Measurements from ENCODE around the gene TRMU. TPM values are rescaled to one million over a fixed set of nuclear protein-coding genes. Genes with fewer than 3 reads are reported as not detected.

Gene TRMU
- total RNA-seq = 42.2 TPM
- long read RNA-seq, transcript TRMU-201 (11 exons, 1,940 nt) = major isoform, 10 of 30 reads
- long read RNA-seq, partial matches to known transcripts = 7 of 30 reads
- long read RNA-seq, other reads (novel, unspliced or antisense) = 9 of 30 reads

GRCh38 chr22:46335201-46336118 is at the start of gene TRMU:
Gene TRMU, plus strand, starts transcription at chr22:46335714. Its CDS starts 51 bp downstream, at chr22:46335765.
- intact Hi-C loops (cut with DNase I) = no loop called here
- DNase-seq (ENCODE audit: missing footprints) (peak; percentile 96), ATAC-seq (peak; percentile 97)

GRCh38 chr22:46286006-46286405 is 49.5 kb upstream of the TRMU start:
- intact Hi-C loops (cut with DNase I) = no loop called here
- DNase-seq (ENCODE audit: missing footprints) = no peak
- no peak for ATAC-seq

GRCh38 chr22:46286941-46287872 is 48.3 kb upstream of the TRMU start:
- intact Hi-C loops (cut with DNase I) = no loop called here
- ATAC-seq = no peak
- DNase-seq (ENCODE audit: missing footprints) = no peak

- peak; percentile 78 for DNase-seq (ENCODE audit: missing footprints)
- intact Hi-C loops (cut with DNase I) = no loop called here
- ATAC-seq = peak; percentile 35
Measured at GRCh38 chr22:46287873-46288751, 47.4 kb upstream of the TRMU start.

GRCh38 chr22:46288846-46289243 is 46.7 kb upstream of the TRMU start:
- intact Hi-C loops (cut with DNase I) = no loop called here
- ATAC-seq (no peak), DNase-seq (ENCODE audit: missing footprints) (no peak)

GRCh38 chr22:46289244-46289891 is 46.1 kb upstream of the TRMU start:
- no peak for DNase-seq (ENCODE audit: missing footprints)
- intact Hi-C loops (cut with DNase I) = no loop called here
- ATAC-seq = peak; percentile 11

- ATAC-seq (peak; percentile 70), DNase-seq (ENCODE audit: missing footprints) (no peak)
- intact Hi-C loops (cut with DNase I) = loop anchor here (1.0 kb wide), 1 partner anchor 10 kb away; no protein-coding TSS in a partner anchor
Measured at GRCh38 chr22:46290121-46290842, 45.2 kb upstream of the TRMU start.

GRCh38 chr22:46290843-46291785 is 44.4 kb upstream of the TRMU start:
- no peak for ATAC-seq

GRCh38 chr22:46292173-46292572 is 43.3 kb upstream of the TRMU start:
- no peak for DNase-seq (ENCODE audit: missing footprints)
- ATAC-seq = no peak
- intact Hi-C loops (cut with DNase I) = no loop called here

More at GRCh38 chr22:46290843-46291785, 44.4 kb upstream of the TRMU start:
- DNase-seq (ENCODE audit: missing footprints) = no peak
- intact Hi-C loops (cut with DNase I) = loop anchor here (1.0 kb wide), 1 partner anchor 11 kb away; no protein-coding TSS in a partner anchor

- intact Hi-C loops (cut with DNase I) = no loop called here
- ATAC-seq (no peak), DNase-seq (ENCODE audit: missing footprints) (no peak)
Measured at GRCh38 chr22:46292732-46293131, 42.8 kb upstream of the TRMU start.

GRCh38 chr22:46293577-46294260 is 41.8 kb upstream of the TRMU start:
- intact Hi-C loops (cut with DNase I) = no loop called here
- DNase-seq (ENCODE audit: missing footprints) (peak; percentile 80), ATAC-seq (no peak)

GRCh38 chr22:46294784-46295183 is 40.7 kb upstream of the TRMU start:
- intact Hi-C loops (cut with DNase I) = loop anchor here (5.0 kb wide), 2 partner anchors 142 to 172 kb away; partner anchors contain the start of gene PPARA
- no peak for ATAC-seq
- DNase-seq (ENCODE audit: missing footprints) = no peak

- ATAC-seq (no peak), DNase-seq (ENCODE audit: missing footprints) (no peak)
- intact Hi-C loops (cut with DNase I) = loop anchor here (5.0 kb wide), 2 partner anchors 143 to 173 kb away; partner anchors contain the start of gene PPARA
Measured at GRCh38 chr22:46295277-46295971, 40.1 kb upstream of the TRMU start.

GRCh38 chr22:46296257-46297150 is 39.0 kb upstream of the TRMU start, which contains the start of gene GTSE1:
Gene GTSE1, plus strand, starts transcription at chr22:46296870. Its CDS starts 531 bp downstream, at chr22:46297401.
- intact Hi-C loops (cut with DNase I) = loop anchor here (5.0 kb wide), 2 partner anchors 144 to 174 kb away; partner anchors contain the start of gene PPARA
- DNase-seq (ENCODE audit: missing footprints) = peak; percentile 100
- peak; percentile 98 for ATAC-seq

Data from Right ventricle myocardium inferior (tissue), 1 donor.